Epithelial cell of alveolus of lung (primary cell): ENCODE measurements around the gene JAGN1. TPM values are rescaled to one million over a fixed set of nuclear protein-coding genes. Genes with fewer than 3 reads are reported as not detected.

Experiments
- total RNA-seq: library from RNA; depleted of rRNA; stranded (reverse); fragments of >200 nt; gene quantifications from 2 replicates; pipeline ENCODE4 v1.2.1, GENCODE V29; 2015

Gene JAGN1
- 43.6 and 54.5 TPM in 2 replicates for total RNA-seq

GRCh38 chr3:9890249-9891071 is at the start of gene JAGN1:
Gene JAGN1 (plus strand): TSS chr3:9890610. CDS start chr3:9890723, 113 bp downstream.

GRCh38 chr3:9843715-9844438 is 46.5 kb upstream of the JAGN1 start, which contains the start of gene RPUSD3:
Gene RPUSD3 (minus strand): TSS chr3:9844008. CDS start chr3:9843990, 18 bp downstream.

GRCh38 chr3:9879830-9880549 is 10.4 kb upstream of the JAGN1 start, which contains the start of gene CIDEC:
Gene CIDEC (minus strand): TSS chr3:9880253. CDS start chr3:9878486, 1,767 bp downstream.

GRCh38 chr3:9902372-9903237 is 12.2 kb downstream of the JAGN1 start, which contains the start of gene IL17RE:
Gene IL17RE (plus strand): TSS chr3:9902848. CDS start chr3:9902933, 85 bp downstream.

GRCh38 chr3:9916734-9917680 is 26.6 kb downstream of the JAGN1 start, which contains the start of gene IL17RC:
Gene IL17RC (plus strand): TSS chr3:9917098. CDS start chr3:9917316, 218 bp downstream.

GRCh38 chr3:9933561-9934234 is 43.3 kb downstream of the JAGN1 start, which contains the start of gene CRELD1:
Gene CRELD1 (plus strand): TSS chr3:9933834. CDS start chr3:9934439, 605 bp downstream.

Other genes with a start within 250 kb of the JAGN1 start
- 26.0 and 30.1 TPM in 2 replicates for gene MTMR14, start 241.1 kb upstream of the JAGN1 start, total RNA-seq
- gene CPNE9, start 186.8 kb upstream of the JAGN1 start, total RNA-seq = not detected in 2 replicates
- 10.5 and 11.5 TPM in 2 replicates for gene BRPF1, start 158.9 kb upstream of the JAGN1 start, total RNA-seq
- 13.9 and 18.1 TPM in 2 replicates for gene OGG1, start 140.7 kb upstream of the JAGN1 start, total RNA-seq
- 24.8 and 31.1 TPM in 2 replicates for gene CAMK1, start 120.7 kb upstream of the JAGN1 start, total RNA-seq
- gene TADA3, start 98.1 kb upstream of the JAGN1 start, total RNA-seq = 98.4 and 133 TPM in 2 replicates
- 90.5 and 289 TPM in 2 replicates for gene ARPC4, start 97.5 kb upstream of the JAGN1 start, total RNA-seq
- gene TTLL3, start 80.3 kb upstream of the JAGN1 start, total RNA-seq = 2.1 and 23.8 TPM in 2 replicates
- 46.7 and 59.6 TPM in 2 replicates for gene RPUSD3, start 46.6 kb upstream of the JAGN1 start, total RNA-seq
- gene CIDEC, start 10.4 kb upstream of the JAGN1 start, total RNA-seq = not detected in 2 replicates
- 0.88 and 1.0 TPM in 2 replicates for gene IL17RE, start 12.2 kb downstream of the JAGN1 start, total RNA-seq
- 34.1 and 39.6 TPM in 2 replicates for gene IL17RC, start 26.5 kb downstream of the JAGN1 start, total RNA-seq
- gene CRELD1, start 43.2 kb downstream of the JAGN1 start, total RNA-seq = 18.8 and 21.3 TPM in 2 replicates
- 3.6 and 10.7 TPM in 2 replicates for gene PRRT3, start 61.8 kb downstream of the JAGN1 start, total RNA-seq
- gene EMC3, start 96.2 kb downstream of the JAGN1 start, total RNA-seq = 38.4 and 115 TPM in 2 replicates
- gene FANCD2, start 135.8 kb downstream of the JAGN1 start, total RNA-seq = 14.4 and 20.2 TPM in 2 replicates
- gene FANCD2OS, start 217.6 kb downstream of the JAGN1 start, total RNA-seq = not detected in 2 replicates
- 117 and 177 TPM in 2 replicates for gene BRK1, start 225.1 kb downstream of the JAGN1 start, total RNA-seq